K562 (cell line): ENCODE data around the gene SLAMF8. TPM values are rescaled to one million over a fixed set of nuclear protein-coding genes. Genes with fewer than 3 reads are reported as not detected.

Experiments
- ATAC-seq: fragments of 200-7000 bp; cut with Tn5 transposase; 3 replicates; pipeline ENCODE4 v1.9.1; 2020; ENCODE audit warnings: moderate library complexity
- BruUV-seq: library from RNA; stranded (reverse); fragments of 400-500 nt; replicated peaks from 2 replicates; lab custom pipeline; 2021; lab: Mats Ljungman, UMichigan
- CTCF ChIA-PET: fragments of 300-600 bp; formaldehyde crosslinking; extraction: SDS; loops from one replicate; lab custom pipeline; 2021; ENCODE audit warnings: low intra/inter-chr PET ratio; lab: Yijun Ruan, JAX
- POLR2A ChIA-PET: fragments of 300-600, 350-650 bp; sonication (Branson Sonifier 250); formaldehyde crosslinking; extraction: SDS; loops from one replicate; lab custom pipeline; 2021; ENCODE audit warnings: antibody characterized with exemption, inconsistent platforms; lab: Yijun Ruan, JAX
- DNase-seq, 4 experiments: peaks; one replicate each; pipeline versions ENCODE4 v3.0.0 to v3.0.0-alpha.2; 2011 to 2018; ENCODE audit warnings: low spot score in 3 of 4, mixed read lengths in 3 of 4; ENCODE audit errors: extremely low read depth in 1 of 4
- FAIRE-seq: peaks from 2 replicates; lab custom pipeline; 2011; peaks lifted over from hg19 to GRCh38; lab: Jason Lieb, UNC
- H2AFZ ChIP-seq: 2 replicates; pipeline ENCODE4 v1.6.0; 2011; ENCODE audit warnings: low read depth, low read length, control low read depth, inconsistent platforms
- H3K27ac ChIP-seq: fragments of 200-600 bp; 3 replicates; pipeline ENCODE4 v1.8.0; 2011; ENCODE audit warnings: low read depth, mild to moderate bottlenecking, control low read depth, inconsistent platforms, low read length, moderate library complexity, mixed read lengths; ENCODE audit errors: extremely low read depth
- H3K27me3 ChIP-seq, 2 experiments: fragments of 300-600 bp in 1 of 2; 2 replicates in 1 of 2; 3 replicates in 1 of 2; pipeline versions ENCODE4 v1.6.0 to v1.8.0; 2011; ENCODE audit warnings: inconsistent platforms in 2 of 2, low read length in 2 of 2, mild to moderate bottlenecking in 1 of 2, mixed read lengths in 1 of 2, moderate library complexity in 1 of 2; ENCODE audit not compliant: control insufficient read depth in 2 of 2, insufficient read depth in 2 of 2
- H3K36me3 ChIP-seq: fragments of 300-600 bp; 3 replicates; pipeline ENCODE4 v1.8.0; 2011; ENCODE audit warnings: mild to moderate bottlenecking, low read length, inconsistent platforms; ENCODE audit not compliant: control insufficient read depth, insufficient read depth
- H3K4me1 ChIP-seq, 2 experiments: fragments of 200-600 bp in 1 of 2; replicated peaks in 1 of 2; 2 replicates in 1 of 2; 3 replicates in 1 of 2; pipeline versions ENCODE4 v1.5.1 to v1.8.0; 2011; ENCODE audit warnings: inconsistent platforms in 2 of 2, low read length in 2 of 2, mild to moderate bottlenecking in 1 of 2, mixed read lengths in 1 of 2, moderate library complexity in 1 of 2; ENCODE audit not compliant: control insufficient read depth in 2 of 2, insufficient read depth in 2 of 2
- H3K4me2 ChIP-seq: 2 replicates; pipeline ENCODE4 v1.6.1; 2011; ENCODE audit warnings: low read length, control low read depth, inconsistent platforms, mixed read lengths; ENCODE audit not compliant: insufficient read depth
- H3K4me3 ChIP-seq: fragments of 200-600 bp; sonication (generic), shearing (Covaris generic); 2 replicates; pipeline ENCODE4 v1.5.1; 2016; ENCODE audit warnings: control low read depth, inconsistent platforms
- H3K79me2 ChIP-seq: fragments of 200-600 bp; 3 replicates; pipeline ENCODE4 v1.8.0; 2011; ENCODE audit warnings: low read length, inconsistent platforms; ENCODE audit not compliant: control insufficient read depth, insufficient read depth
- H3K9ac ChIP-seq, 2 experiments: 2 replicates each; pipeline versions ENCODE4 v1.6.0 to v1.6.1; 2011; ENCODE audit warnings: low read depth in 2 of 2, low read length in 2 of 2, control low read depth in 1 of 2, inconsistent platforms in 1 of 2, mild to moderate bottlenecking in 1 of 2, mixed read lengths in 1 of 2; ENCODE audit not compliant: insufficient read depth in 1 of 2
- H3K9me1 ChIP-seq: one replicate; pipeline ENCODE4 v1.6.0; 2011; ENCODE audit warnings: inconsistent platforms, mild to moderate bottlenecking, low read length, moderate library complexity; ENCODE audit not compliant: control insufficient read depth, insufficient read depth
- H3K9me3 ChIP-seq: replicated peaks from 2 replicates; pipeline ENCODE4 v1.5.1; 2011; ENCODE audit warnings: low read depth, low read length, inconsistent platforms; ENCODE audit not compliant: control insufficient read depth, insufficient read depth
- H4K20me1 ChIP-seq: replicated peaks from 2 replicates; pipeline ENCODE4 v1.6.1; 2011; ENCODE audit warnings: low read length, inconsistent platforms, mixed read lengths; ENCODE audit not compliant: control insufficient read depth, insufficient read depth
- ADNP ChIP-seq: fragments of 200-800 bp; sonication (Bioruptor generic); IDR thresholded peaks from 2 replicates; pipeline ENCODE4 v1.6.1; 2016; ENCODE audit warnings: missing genetic modification characterization, missing compliant biosample characterization
- CXXC5 ChIP-seq: fragments of 250-450 bp; sonication (Bioruptor Pico); IDR thresholded peaks from 2 replicates; pipeline ENCODE4 v1.8.0; 2022; ENCODE audit warnings: inconsistent platforms, mild to moderate bottlenecking, moderate library complexity
- DMBX1 ChIP-seq: fragments of 250-450 bp; sonication (Bioruptor Pico); IDR thresholded peaks from 2 replicates; pipeline ENCODE4 v1.8.0; 2022; ENCODE audit warnings: inconsistent platforms, mild to moderate bottlenecking, moderate library complexity, borderline replicate concordance
- DPF2 ChIP-seq: fragments of 450-650 bp; IDR thresholded peaks from 2 replicates; pipeline ENCODE4 v1.6.1; 2016
- HMBOX1 ChIP-seq: sonication (generic); IDR thresholded peaks from 2 replicates; pipeline ENCODE4 v1.6.1; 2016
- HMG20B ChIP-seq: fragments of 250-450 bp; sonication (Bioruptor Pico); IDR thresholded peaks from 2 replicates; pipeline ENCODE4 v1.5.0; 2021; ENCODE audit warnings: mild to moderate bottlenecking
- JUNB ChIP-seq: fragments of 450-650 bp; formaldehyde crosslinking; conservative IDR thresholded peaks from 2 replicates; pipeline ENCODE4 v1.4.0; 2020; ENCODE audit warnings: mild to moderate bottlenecking
- KDM1A ChIP-seq, 2 experiments: fragments of 450-650 bp; IDR thresholded peaks; 2 replicates each; pipeline ENCODE4 v1.6.1; 2016; ENCODE audit warnings: mild to moderate bottlenecking in 2 of 2
- L3MBTL2 ChIP-seq: fragments of 450-650 bp; IDR thresholded peaks from 2 replicates; pipeline ENCODE4 v1.6.1; 2016; ENCODE audit warnings: mild to moderate bottlenecking, moderate library complexity
- PRMT5 ChIP-seq: sonication (generic); formaldehyde crosslinking; IDR thresholded peaks from 2 replicates; pipeline ENCODE4 v1.5.0; 2020; ENCODE audit warnings: missing genetic modification reagents
- RHOXF2B ChIP-seq: fragments of 250-450 bp; sonication (Bioruptor Pico); conservative IDR thresholded peaks from 2 replicates; pipeline ENCODE4 v1.5.1; 2021
- SMAD1 ChIP-seq: fragments of 150-350 bp; IDR thresholded peaks from 2 replicates; pipeline ENCODE4 v1.6.1; 2014; ENCODE audit warnings: low read length, low read depth; ENCODE audit not compliant: partially characterized antibody
- TSC22D4 ChIP-seq: fragments of 450-650 bp; IDR thresholded peaks from 2 replicates; pipeline ENCODE4 v1.6.1; 2016; ENCODE audit warnings: missing genetic modification characterization, missing biosample characterization, control low read depth
- XRCC5 ChIP-seq: fragments of 200-400 bp; formaldehyde crosslinking; IDR thresholded peaks from 2 replicates; pipeline ENCODE4 v1.6.1; 2017; ENCODE audit warnings: low read depth, mild to moderate bottlenecking, low read length
- ZNF347 ChIP-seq: fragments of 450-650 bp; formaldehyde crosslinking; IDR thresholded peaks from 2 replicates; pipeline ENCODE4 v1.4.0; 2020; ENCODE audit warnings: low read depth, mild to moderate bottlenecking, moderate library complexity
- ZNF609 ChIP-seq: sonication (generic); formaldehyde crosslinking; IDR thresholded peaks from 2 replicates; pipeline ENCODE4 v1.8.1; 2023; ENCODE audit warnings: missing genetic modification reagents, mild to moderate bottlenecking, borderline replicate concordance
- WGBS: fragments of 100-300 bp; shearing (Covaris generic); methylation state at CpG from one replicate; pipeline ENCODE4 v1.1.6; 2016; ENCODE audit warnings: low coverage, mixed read lengths; ENCODE audit not compliant: insufficient coverage; ENCODE audit errors: missing lambda C conversion rate; 5-methylcytosine and 5-hydroxymethylcytosine counted together
- in situ Hi-C: fragments of 300-500 bp; cut with MboI; formaldehyde crosslinking; loops from 4 replicates; pipeline ENCODE4 v1.15.0; 2018; ENCODE audit warnings: inconsistent platforms, mixed read lengths
- intact Hi-C: fragments of 100-400 bp; cut with micrococcal nuclease; formaldehyde crosslinking; loops from 2 replicates; pipeline ENCODE4 v1.14.2; 2022
- polyA plus RNA-seq, 8 experiments: library from polyadenylated mRNA; depleted of rRNA in 4 of 8; stranded (reverse) in 5 of 8; unstranded in 3 of 8; fragments of >200 nt; fragmentation: Nextera tagmentation in 2 of 8; fragmentation: Illumina TruSeq in 1 of 8; extraction: Ambion mirVana in 2 of 8; extraction: Trizol in 1 of 8; gene quantifications; 2 replicates each; pipeline versions ENCODE4 v1.2.1 to v1.2.3, GENCODE V29; 2011 to 2014; ENCODE audit warnings: inconsistent platforms in 1 of 8, missing spikeins in 1 of 8
- total RNA-seq, 7 experiments: library from RNA; depleted of rRNA in 6 of 7; stranded (reverse); fragments of >200 nt in 6 of 7; fragmentation: Illumina TruSeq in 2 of 7; extraction: Trizol in 2 of 7; gene quantifications; 2 replicates each; pipeline versions ENCODE4 v1.2.1 to v1.2.3, GENCODE V29; 2011 to 2021; ENCODE audit warnings: low replicate concordance in 1 of 7

SLAMF8 gene
- total and polyA plus RNA-seq, 9 of the 15 experiments (the other 6 are each of a cell fraction or from before 2014, with no cell fraction given): not detected

GRCh38 chr1:159862557-159862956 lies 35.9 kb downstream of the SLAMF8 start, which contains the start of gene VSIG8:
TSS of gene VSIG8 (minus strand) at chr1:159862657. CDS start at chr1:159862521, 136 bp downstream.
- intact Hi-C loops: no loop called here
- Histone ChIP-seq H3K4me2 (no peak within 1 kb of the TSS), H3K27ac (no peak within 1 kb of the TSS), H2AFZ (no peak within 1 kb of the TSS), H3K79me2 (no peaks in the 10 kb centered on the region), H3K27me3 (peaks cover 2 to 46% of the 10 kb centered on the region in 2 experiments; a peak in 4 of 5 replicates), H3K4me3 (no peak within 1 kb of the TSS), H4K20me1 (no peaks in the 10 kb centered on the region), H3K9me3 (no peaks in the 10 kb centered on the region), H3K9me1 (no peaks in the 10 kb centered on the region), H3K4me1 (0 out of 5 replicates have a peak, but pooled peaks cover 0 to 1% of the 10 kb centered on the region in 2 experiments), H3K9ac (no peak within 1 kb of the TSS; a peak in 1 of 4 replicates), H3K36me3 (no peaks in the 10 kb centered on the region)
- 0% methylated on average over 3 of the region's 4 CpGs for WGBS
- CTCF ChIA-PET: no interaction called here
- no peak for DNase-seq
- no peak for FAIRE-seq
- ATAC-seq: no peak
- POLR2A ChIA-PET: interaction anchor here (1.0 kb wide), 1 partner anchor 12 kb away, joined by 4 read pairs; no protein-coding TSS in a partner anchor
- no TSS peak for BruUV-seq
- in situ Hi-C loops: no loop called here
- TF ChIP-seq XRCC5 (no peak), ADNP (tag) (no peak), DMBX1 (CRISPR knock-in tag) (no peak), JUNB (CRISPR knock-in tag) (no peak), PRMT5 (CRISPR knock-in tag) (no peak), RHOXF2B (CRISPR knock-in tag) (no peak), ZNF609 (no peak), KDM1A (IDR thresholded peaks at IDR 0.05) (no peak), ZNF347 (CRISPR knock-in tag) (no peak), CXXC5 (no peak), HMG20B (CRISPR knock-in tag) (no peak), DPF2 (no peak), TSC22D4 (tag) (no peak), SMAD1 (no peak), L3MBTL2 (no peak), HMBOX1 (no peak)
